ENCODE measurements around the gene SDHB. TPM values are rescaled to one million over a fixed set of nuclear protein-coding genes. Genes with fewer than 3 reads are reported as not detected.
A peak's percentile ranks its signal among the peaks of the same experiment; 100 is the strongest.

SDHB gene
- total RNA-seq, 1 donor from 2014 or later = 61.2 TPM

GRCh38 chr1:17027403-17027802 is 26.4 kb downstream of the SDHB start:
- no peaks in the 10 kb centered on the region for H3K27me3 ChIP-seq
- no peak for DNase-seq (ENCODE audit: low spot score)
- Mint-ChIP-seq H3K4me1 (peaks cover 20% of the 10 kb centered on the region), H3K36me3 (peaks cover 15% of the 10 kb centered on the region), H3K9me3 (no peaks in the 10 kb centered on the region), H3K27ac (peak overlapping the region; percentile 42), H3K27me3 (ENCODE audit: insufficient read depth, low read depth) (peaks cover 3% of the 10 kb centered on the region), H3K4me3 (no peak overlapping the region)
- TF ChIP-seq CTCF (IDR thresholded peaks at IDR 0.05) (no peak), EZH2 (IDR thresholded peaks at IDR 0.05) (no peak), EZH2phosphoT487 (IDR thresholded peaks at IDR 0.05) (no peak)
- no peak overlapping the region for H3K4me3 ChIP-seq
- H3K79me2 ChIP-seq (ENCODE audit: low read depth) = no peaks in the 10 kb centered on the region
- no peaks in the 10 kb centered on the region for H4K20me1 ChIP-seq (ENCODE audit: low read depth)
- no peak overlapping the region for H3K9ac ChIP-seq
- no peak overlapping the region for H3K27ac ChIP-seq
- peaks cover 19% of the 10 kb centered on the region for H3K4me1 ChIP-seq
- no peak overlapping the region for H2AFZ ChIP-seq (replicated peaks)
- H3K4me2 ChIP-seq = no peak overlapping the region
- no peaks in the 10 kb centered on the region for H3K9me3 ChIP-seq (ENCODE audit: low read depth)
- H3K36me3 ChIP-seq = no peaks in the 10 kb centered on the region
- H3F3A ChIP-seq (ENCODE audit: low read depth) = peaks cover 21% of the 10 kb centered on the region

DNA sequence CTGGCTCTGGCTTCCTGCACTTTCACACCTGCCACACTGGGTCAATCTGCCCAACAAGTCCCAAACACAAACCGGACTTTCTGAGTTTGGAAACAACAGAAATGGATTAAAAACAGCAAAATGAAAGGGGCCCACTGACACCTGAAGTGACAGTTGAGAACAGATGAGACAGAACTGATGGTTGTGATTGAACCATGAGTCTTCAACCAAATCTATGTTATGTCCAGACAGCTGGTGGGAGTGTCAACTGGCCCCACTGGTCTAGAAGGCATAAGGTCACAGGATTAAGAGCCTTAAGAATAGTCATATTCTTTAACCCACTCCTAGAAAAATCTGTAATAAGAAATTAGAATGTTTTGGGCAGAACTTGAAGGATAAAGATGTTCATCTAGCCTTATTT is 29.1 kb downstream of the SDHB start:
- Histone ChIP-seq H3K36me3 (peaks cover 4% of the 10 kb centered on the region), H3K4me1 (peaks cover 19% of the 10 kb centered on the region), H4K20me1 (ENCODE audit: low read depth) (no peaks in the 10 kb centered on the region), H2AFZ (replicated peaks) (no peak overlapping the region), H3K27ac (peak overlapping the region; percentile 86), H3K4me3 (no peak overlapping the region), H3K4me2 (peak overlapping the region; percentile 56), H3K9ac (no peak overlapping the region), H3K27me3 (no peaks in the 10 kb centered on the region), H3K9me3 (ENCODE audit: low read depth) (no peaks in the 10 kb centered on the region), H3F3A (ENCODE audit: low read depth) (peaks cover 25% of the 10 kb centered on the region), H3K79me2 (ENCODE audit: low read depth) (no peaks in the 10 kb centered on the region)
- no peaks in the 10 kb centered on the region for H3K9me3 Mint-ChIP-seq
- H3K27me3 Mint-ChIP-seq (ENCODE audit: insufficient read depth, low read depth) = peaks cover 3% of the 10 kb centered on the region
- H3K4me1 Mint-ChIP-seq = peaks cover 5% of the 10 kb centered on the region
- peaks cover 29% of the 10 kb centered on the region for H3K36me3 Mint-ChIP-seq
- TF ChIP-seq EZH2 (IDR thresholded peaks at IDR 0.05) (no peak), EZH2phosphoT487 (IDR thresholded peaks at IDR 0.05) (no peak)
- H3K4me3 Mint-ChIP-seq = no peak overlapping the region
- no peak overlapping the region for H3K27ac Mint-ChIP-seq
- no peak for DNase-seq (ENCODE audit: low spot score)

- Mint-ChIP-seq H3K36me3 (peaks cover 36% of the 10 kb centered on the region), H3K27me3 (ENCODE audit: insufficient read depth, low read depth) (peaks cover 3% of the 10 kb centered on the region)
- H3K27ac ChIP-seq = peak overlapping the region; percentile 86
These were observed 30.3 kb downstream of the SDHB start for GRCh38 chr1:17023573-17023972.

More at GRCh38 chr1:17023573-17023972, 30.3 kb downstream of the SDHB start:
- Histone ChIP-seq H4K20me1 (ENCODE audit: low read depth) (no peaks in the 10 kb centered on the region), H3K27me3 (no peaks in the 10 kb centered on the region), H3F3A (ENCODE audit: low read depth) (peaks cover 32% of the 10 kb centered on the region), H3K79me2 (ENCODE audit: low read depth) (no peaks in the 10 kb centered on the region), H3K9ac (no peak overlapping the region), H3K4me3 (no peak overlapping the region), H3K9me3 (ENCODE audit: low read depth) (no peaks in the 10 kb centered on the region), H3K4me2 (peak overlapping the region; percentile 56), H3K36me3 (peaks cover 12% of the 10 kb centered on the region), H3K4me1 (peaks cover 19% of the 10 kb centered on the region), H2AFZ (replicated peaks) (no peak overlapping the region)
- Mint-ChIP-seq H3K9me3 (no peaks in the 10 kb centered on the region), H3K27ac (peak overlapping the region; percentile 81), H3K4me1 (peaks cover 5% of the 10 kb centered on the region), H3K4me3 (no peak overlapping the region)
- no peak for TF ChIP-seq EZH2 (IDR thresholded peaks at IDR 0.05)
- no peak for TF ChIP-seq EZH2phosphoT487 (IDR thresholded peaks at IDR 0.05)
- peak; percentile 52 for TF ChIP-seq CTCF (IDR thresholded peaks at IDR 0.05)
- peak; percentile 64 for DNase-seq (ENCODE audit: low spot score)
